ENCODE results near the gene OVOL2.

Gene OVOL2

DNA sequence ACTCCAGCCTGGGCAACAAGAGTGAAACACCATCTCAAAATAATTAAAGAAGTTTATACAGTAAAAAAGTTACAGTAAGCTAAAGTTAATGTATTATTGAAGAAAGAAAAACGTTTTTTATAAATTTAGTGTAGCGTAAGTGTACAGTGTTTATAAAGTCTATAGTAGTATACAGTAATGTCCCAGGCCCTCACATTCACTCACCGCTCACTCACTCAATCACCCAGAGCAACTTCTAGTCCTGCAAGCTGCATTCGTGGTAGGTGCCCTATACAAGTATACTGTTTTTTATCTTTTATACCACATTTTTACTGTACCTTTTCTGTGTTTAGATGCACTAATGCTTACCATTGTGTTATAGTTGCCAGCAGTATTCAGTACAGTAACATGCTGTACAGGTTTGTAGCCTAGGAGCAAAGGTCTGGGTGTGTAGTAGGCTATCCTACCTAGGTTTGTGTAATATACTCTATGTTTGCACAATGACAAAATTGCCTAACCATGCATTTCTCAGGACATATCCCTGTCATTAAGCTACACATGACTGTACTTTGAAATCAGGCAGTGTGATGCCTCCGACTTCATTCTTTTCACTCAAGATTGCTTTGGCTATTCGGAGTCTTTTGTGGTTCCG, 72.2 kb downstream of the OVOL2 start:
- no peak for DNase-seq (ENCODE audit: low read depth in 2 of 2)

DNA sequence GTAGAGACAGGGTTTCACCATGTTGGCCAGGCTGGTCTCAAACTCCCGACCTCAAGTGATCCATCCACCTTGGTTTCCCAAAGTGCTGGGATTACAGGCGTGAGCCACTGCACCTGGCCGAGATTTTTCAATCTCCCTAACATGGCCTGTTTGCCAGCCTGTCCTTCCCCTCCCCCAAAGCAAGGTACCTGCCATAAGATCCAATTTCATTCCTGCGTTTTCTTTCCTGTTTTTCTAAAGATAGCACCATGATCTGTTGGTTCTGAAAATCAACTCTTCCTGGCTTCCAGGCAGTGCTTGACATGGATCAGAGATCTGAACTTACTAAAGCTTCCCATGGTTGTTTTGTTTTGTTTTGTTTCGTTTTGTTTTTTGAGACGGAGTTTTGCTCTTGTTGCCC, 81.4 kb downstream of the OVOL2 start:
- no peak for DNase-seq (ENCODE audit: low read depth in 2 of 2)

Measured in fibroblast of skin of left quadriceps (primary cell).